ENCODE results near the gene C22orf31. TPM values are rescaled to one million over a fixed set of nuclear protein-coding genes. Genes with fewer than 3 reads are reported as not detected.
"Not testable (repeated sequence)": the region's sequence is repeated elsewhere in the genome, so short reads cannot be mapped to it uniquely, and the experiment has no call there.

Gene C22orf31
- total RNA-seq, 2 donors from 2014 or later, result 0.32 TPM; not detected in 1

DNA sequence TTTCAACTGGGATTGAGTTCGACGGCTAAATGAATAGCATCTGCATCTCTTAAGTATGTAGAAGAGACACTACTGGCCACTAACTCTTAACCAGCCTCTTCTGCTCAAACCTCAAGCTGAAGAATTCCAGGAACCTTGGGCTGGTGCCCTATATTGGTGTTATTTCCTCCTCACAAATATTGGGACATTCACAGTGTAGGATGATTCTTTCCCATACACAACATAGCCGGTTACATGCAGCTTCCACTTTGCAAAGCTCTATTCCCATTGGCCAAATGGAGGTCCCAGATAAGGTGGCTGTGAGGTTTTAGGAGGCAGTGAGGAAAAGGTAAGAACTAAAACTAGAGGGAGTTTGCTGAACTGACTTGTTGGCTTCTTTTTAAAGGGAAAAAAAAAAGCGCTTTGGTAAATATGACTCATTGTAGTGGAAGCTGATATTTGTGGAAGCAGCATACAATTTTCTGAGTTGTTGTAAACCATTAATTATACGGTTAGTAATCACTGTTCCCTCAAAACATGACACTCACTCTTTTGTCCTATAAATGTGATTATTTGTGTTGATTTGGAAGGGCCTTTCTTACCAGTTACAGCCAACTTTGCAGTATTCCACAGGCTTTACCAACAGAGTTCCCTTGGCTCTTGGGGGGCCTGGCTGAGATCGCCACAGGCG is 17.6 kb downstream of the C22orf31 start:
- Histone ChIP-seq H3K36me3 (no peaks in the 10 kb centered on the region), H3K4me3 (no peak overlapping the region), H3K27me3 (no peaks in the 10 kb centered on the region), H3K4me1 (no peaks in the 10 kb centered on the region), H3K9me3 (no peaks in the 10 kb centered on the region), H3K27ac (peak overlapping the region; percentile 34), H3K9ac (ENCODE audit: low read depth in 2 of 2, low read length in 2 of 2) (no peak overlapping the region)
- DNase-seq, result no peak
- TF ChIP-seq, protein P1, sequence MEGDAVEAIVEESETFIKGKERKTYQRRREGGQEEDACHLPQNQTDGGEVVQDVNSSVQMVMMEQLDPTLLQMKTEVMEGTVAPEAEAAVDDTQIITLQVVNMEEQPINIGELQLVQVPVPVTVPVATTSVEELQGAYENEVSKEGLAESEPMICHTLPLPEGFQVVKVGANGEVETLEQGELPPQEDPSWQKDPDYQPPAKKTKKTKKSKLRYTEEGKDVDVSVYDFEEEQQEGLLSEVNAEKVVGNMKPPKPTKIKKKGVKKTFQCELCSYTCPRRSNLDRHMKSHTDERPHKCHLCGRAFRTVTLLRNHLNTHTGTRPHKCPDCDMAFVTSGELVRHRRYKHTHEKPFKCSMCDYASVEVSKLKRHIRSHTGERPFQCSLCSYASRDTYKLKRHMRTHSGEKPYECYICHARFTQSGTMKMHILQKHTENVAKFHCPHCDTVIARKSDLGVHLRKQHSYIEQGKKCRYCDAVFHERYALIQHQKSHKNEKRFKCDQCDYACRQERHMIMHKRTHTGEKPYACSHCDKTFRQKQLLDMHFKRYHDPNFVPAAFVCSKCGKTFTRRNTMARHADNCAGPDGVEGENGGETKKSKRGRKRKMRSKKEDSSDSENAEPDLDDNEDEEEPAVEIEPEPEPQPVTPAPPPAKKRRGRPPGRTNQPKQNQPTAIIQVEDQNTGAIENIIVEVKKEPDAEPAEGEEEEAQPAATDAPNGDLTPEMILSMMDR (IDR thresholded peaks at IDR 0.05), result no peak
- intact Hi-C loops (cut with DNase I), result loop anchor here (10.0 kb wide), 2 partner anchors 111 to 201 kb away; no protein-coding TSS in a partner anchor

DNA sequence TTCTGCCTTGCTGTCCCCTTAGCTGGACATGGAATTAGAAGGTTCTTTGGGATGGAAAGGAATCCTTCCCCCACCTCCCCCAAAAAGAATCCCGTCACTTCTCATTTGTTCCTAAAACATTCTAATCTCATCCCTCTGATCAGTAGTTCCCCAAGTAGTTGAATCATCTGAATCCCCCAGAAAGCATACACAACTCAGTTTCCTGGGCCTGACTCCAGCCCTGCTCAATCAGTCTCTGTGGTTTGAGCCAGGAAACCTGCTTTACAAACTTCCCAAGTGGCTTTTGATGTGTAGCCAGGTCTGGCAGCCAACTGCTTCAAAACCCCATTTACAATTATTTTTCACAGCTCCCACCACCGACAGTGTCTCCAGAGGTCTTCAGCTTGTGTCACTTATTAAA is 20.2 kb downstream of the C22orf31 start:
- no peak overlapping the region for H3K4me3 ChIP-seq
- TF ChIP-seq, protein P1 (IDR thresholded peaks at IDR 0.05), result no peak
- no peaks in the 10 kb centered on the region for H3K36me3 ChIP-seq
- no peak overlapping the region for H3K27ac ChIP-seq
- no peak overlapping the region for H3K9ac ChIP-seq (ENCODE audit: low read depth in 2 of 2, low read length in 2 of 2)
- H3K9me3 ChIP-seq, result no peaks in the 10 kb centered on the region
- no peaks in the 10 kb centered on the region for H3K27me3 ChIP-seq
- no peak for DNase-seq
- H3K4me1 ChIP-seq, result no peaks in the 10 kb centered on the region
- intact Hi-C loops (cut with DNase I), result loop anchor here (10.0 kb wide), 2 partner anchors 113 to 203 kb away; no protein-coding TSS in a partner anchor

DNA sequence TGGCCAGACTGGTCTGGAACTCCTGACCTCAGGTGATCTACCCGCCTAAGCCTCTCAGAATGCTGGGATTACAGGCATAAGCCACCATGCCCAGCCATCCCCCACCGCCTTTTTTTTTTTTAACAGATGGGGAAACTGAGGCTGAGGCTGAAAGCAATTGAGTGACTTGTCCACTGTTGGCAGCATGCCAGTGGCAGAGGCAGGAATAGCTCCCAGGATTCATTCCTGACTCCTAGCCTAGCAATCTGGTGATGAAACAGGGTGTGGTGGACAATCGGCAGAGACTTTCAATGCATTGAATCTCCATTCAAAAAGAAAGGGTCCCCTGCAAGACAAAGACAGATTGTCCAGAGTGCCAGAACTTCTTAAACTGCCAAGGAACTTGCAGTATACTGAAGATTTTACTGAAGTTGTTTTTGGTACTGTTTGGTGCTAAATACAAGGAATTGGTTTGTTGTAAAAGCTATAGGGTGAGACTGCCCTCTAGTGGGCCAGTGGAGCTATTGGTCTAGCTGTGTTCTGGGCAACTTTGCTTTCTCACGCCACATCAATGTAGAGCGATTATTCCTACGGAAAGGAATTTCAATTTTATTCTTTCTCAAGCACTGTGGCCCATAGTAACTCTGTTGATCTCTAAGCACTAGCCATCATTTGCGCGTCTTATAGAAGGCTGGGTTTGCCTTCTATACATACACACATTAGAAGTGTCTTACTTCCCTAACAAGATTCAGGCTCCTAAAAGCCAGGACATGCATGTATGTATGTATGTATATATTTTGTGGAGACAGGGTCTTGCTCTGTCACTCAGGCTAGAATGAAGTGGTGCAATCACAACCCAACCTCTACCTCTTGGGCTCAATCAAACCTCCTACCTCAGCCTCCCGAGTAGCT is 21.0 kb downstream of the C22orf31 start:
- intact Hi-C loops (cut with DNase I), result loop anchor here (10.0 kb wide), 2 partner anchors 114 to 204 kb away; no protein-coding TSS in a partner anchor
- Histone ChIP-seq H3K4me1 (no peaks in the 10 kb centered on the region), H3K9ac (ENCODE audit: low read depth in 2 of 2, low read length in 2 of 2) (no peak overlapping the region), H3K27ac (peak overlapping the region; percentile 9), H3K4me3 (no peak overlapping the region), H3K9me3 (no peaks in the 10 kb centered on the region), H3K27me3 (no peaks in the 10 kb centered on the region), H3K36me3 (no peaks in the 10 kb centered on the region)
- TF ChIP-seq, protein P1 (IDR thresholded peaks at IDR 0.05), result peak; percentile 98
- DNase-seq, result peak; percentile 76

GRCh38 chr22:29039684-29040083 is 21.9 kb downstream of the C22orf31 start:
- not testable (repeated sequence) for H3K9me3 ChIP-seq; H3K36me3 ChIP-seq; H3K27ac ChIP-seq; H3K27me3 ChIP-seq; DNase-seq; H3K4me3 ChIP-seq; H3K4me1 ChIP-seq; H3K9ac ChIP-seq (ENCODE audit: low read depth in 2 of 2, low read length in 2 of 2)
- intact Hi-C loops (cut with DNase I), result loop anchor here (2.0 to 10.0 kb wide), 3 partner anchors 115 to 205 kb away; no protein-coding TSS in a partner anchor

DNA sequence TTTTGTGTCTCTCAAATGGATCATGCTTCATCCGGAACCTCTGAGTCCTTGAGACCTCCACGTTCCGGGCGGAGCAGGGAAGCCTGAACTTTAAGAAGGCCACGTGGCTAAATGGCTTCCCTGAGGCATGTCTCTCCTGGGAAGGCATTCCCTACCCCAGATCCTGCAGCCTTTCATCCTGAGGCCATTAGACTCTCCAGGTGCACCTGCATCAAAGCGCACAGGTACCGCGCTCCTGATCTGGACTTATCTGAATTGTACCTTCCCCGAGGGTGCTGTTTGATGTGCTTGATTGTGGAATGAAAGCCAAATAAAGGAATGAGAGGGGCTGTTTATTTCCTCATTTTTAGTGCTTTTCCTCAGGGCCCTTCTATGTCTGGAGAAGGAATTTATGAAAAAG is 22.5 kb downstream of the C22orf31 start:
- Histone ChIP-seq H3K9ac (ENCODE audit: low read depth in 2 of 2, low read length in 2 of 2) (peak overlapping the region in 1 of 2 donors; percentile 15), H3K27ac (no peak overlapping the region), H3K36me3 (no peaks in the 10 kb centered on the region), H3K4me3 (no peak overlapping the region), H3K4me1 (no peaks in the 10 kb centered on the region), H3K27me3 (no peaks in the 10 kb centered on the region), H3K9me3 (no peaks in the 10 kb centered on the region)
- TF ChIP-seq, protein P1 (IDR thresholded peaks at IDR 0.05), result no peak
- intact Hi-C loops (cut with DNase I), result loop anchor here (2.0 kb wide), 1 partner anchor 182 kb away; no protein-coding TSS in a partner anchor
- no peak for DNase-seq

All from colonic mucosa (tissue), 4 donors.